HEK293 (cell line): ENCODE results near the gene RNU5B-1.
"Not testable (repeated sequence)": the region's sequence is repeated elsewhere in the genome, so short reads cannot be mapped to it uniquely, and the experiment has no call there.

ENCODE experiments used
- CTCF ChIA-PET: fragments of 350-600 bp; formaldehyde crosslinking; extraction: SDS; loops from one replicate; lab custom pipeline; 2021; ENCODE audit warnings: antibody characterized with exemption; lab: Yijun Ruan, JAX
- POLR2A ChIA-PET: fragments of 300-600 bp; formaldehyde crosslinking; extraction: SDS; loops from one replicate; lab custom pipeline; 2020; ENCODE audit warnings: antibody characterized with exemption, inconsistent platforms; lab: Yijun Ruan, JAX
- H3K27ac ChIP-seq: fragments of 200-500 bp; sonication (Bioruptor generic); 2 replicates; pipeline ENCODE4 v1.5.1; 2014; ENCODE audit warnings: low read depth, low read length, control low read depth, inconsistent platforms; ENCODE audit errors: extremely low read depth
- H3K36me3 ChIP-seq, 2 experiments: fragments of 200-500 bp in 1 of 2; sonication (Bioruptor generic) in 1 of 2; 1 replicate in 1 of 2; 2 replicates in 1 of 2; pipeline ENCODE4 v1.5.1; 2014 to 2017; ENCODE audit warnings: inconsistent platforms in 2 of 2, low read length in 2 of 2; ENCODE audit not compliant: control insufficient read depth in 2 of 2, insufficient read depth in 1 of 2
- H3K4me1 ChIP-seq: fragments of 200-500 bp; sonication (Bioruptor generic); 2 replicates; pipeline ENCODE4 v1.5.1; 2014; ENCODE audit warnings: mild to moderate bottlenecking, low read length, inconsistent platforms; ENCODE audit not compliant: control insufficient read depth, insufficient read depth
- H3K4me3 ChIP-seq: 2 replicates; pipeline ENCODE4 v1.5.1; 2011; ENCODE audit warnings: low read depth, mild to moderate bottlenecking, control low read depth, low read length, moderate library complexity
- H3K9me3 ChIP-seq: fragments of 200-500 bp; sonication (Bioruptor generic); 2 replicates; pipeline ENCODE4 v1.5.1; 2014; ENCODE audit warnings: low read depth, low read length, inconsistent platforms; ENCODE audit not compliant: control insufficient read depth, insufficient read depth
- EGR2 ChIP-seq: fragments of 450-650 bp; formaldehyde crosslinking; IDR thresholded peaks from 2 replicates; pipeline ENCODE4 v1.5.1; 2016; ENCODE audit warnings: low read depth, missing biosample characterization, missing genetic modification characterization
- GLI4 ChIP-seq: fragments of 450-650 bp; formaldehyde crosslinking; IDR thresholded peaks from 2 replicates; pipeline ENCODE4 v1.5.1; 2016; ENCODE audit warnings: missing biosample characterization, missing genetic modification characterization
- OVOL3 ChIP-seq: fragments of 450-650 bp; formaldehyde crosslinking; IDR thresholded peaks from 2 replicates; pipeline ENCODE4 v1.5.1; 2016; ENCODE audit warnings: missing biosample characterization, missing genetic modification characterization
- REPIN1 ChIP-seq: fragments of 450-650 bp; formaldehyde crosslinking; IDR thresholded peaks from 2 replicates; pipeline ENCODE4 v1.5.1; 2017; ENCODE audit warnings: missing biosample characterization, missing genetic modification characterization, low read depth
- SALL2 ChIP-seq: fragments of 450-650 bp; formaldehyde crosslinking; IDR thresholded peaks from 2 replicates; pipeline ENCODE4 v1.5.0; 2017; ENCODE audit warnings: missing biosample characterization, mild to moderate bottlenecking, missing genetic modification characterization, borderline replicate concordance
- SCRT1 ChIP-seq: fragments of 450-650 bp; formaldehyde crosslinking; IDR thresholded peaks from 2 replicates; pipeline ENCODE4 v1.5.1; 2016; ENCODE audit warnings: missing biosample characterization, missing genetic modification characterization, borderline replicate concordance
- SP2 ChIP-seq: fragments of 450-650 bp; formaldehyde crosslinking; IDR thresholded peaks from 2 replicates; pipeline ENCODE4 v1.5.1; 2016; ENCODE audit warnings: missing biosample characterization, missing genetic modification characterization
- ZBTB11 ChIP-seq: fragments of 450-650 bp; formaldehyde crosslinking; conservative IDR thresholded peaks from 2 replicates; pipeline ENCODE4 v1.5.1; 2016; ENCODE audit warnings: low read depth, missing biosample characterization, missing genetic modification characterization
- ZBTB17 ChIP-seq: fragments of 450-650 bp; formaldehyde crosslinking; IDR thresholded peaks from 2 replicates; pipeline ENCODE4 v1.5.1; 2016; ENCODE audit warnings: missing biosample characterization, missing genetic modification characterization
- ZBTB20 ChIP-seq: fragments of 450-650 bp; formaldehyde crosslinking; IDR thresholded peaks from 2 replicates; pipeline ENCODE4 v1.5.1; 2016; ENCODE audit warnings: missing biosample characterization, missing genetic modification characterization
- ZBTB7A ChIP-seq: fragments of 450-650 bp; formaldehyde crosslinking; IDR thresholded peaks from 2 replicates; pipeline ENCODE4 v1.5.1; 2016; ENCODE audit warnings: low read depth, missing biosample characterization, missing genetic modification characterization
- ZNF114 ChIP-seq: fragments of 450-650 bp; formaldehyde crosslinking; IDR thresholded peaks from 2 replicates; pipeline ENCODE4 v1.5.0; 2017; ENCODE audit warnings: missing biosample characterization, missing genetic modification characterization
- ZNF155 ChIP-seq: fragments of 450-650 bp; formaldehyde crosslinking; IDR thresholded peaks from 2 replicates; pipeline ENCODE4 v1.5.1; 2016; ENCODE audit warnings: missing biosample characterization, missing genetic modification characterization
- ZNF157 ChIP-seq: fragments of 450-650 bp; formaldehyde crosslinking; IDR thresholded peaks from 2 replicates; pipeline ENCODE4 v1.5.1; 2016; ENCODE audit warnings: missing biosample characterization, missing genetic modification characterization
- ZNF214 ChIP-seq: fragments of 450-650 bp; formaldehyde crosslinking; IDR thresholded peaks from 2 replicates; pipeline ENCODE4 v1.5.1; 2017; ENCODE audit warnings: missing biosample characterization, mild to moderate bottlenecking, missing genetic modification characterization, borderline replicate concordance
- ZNF221 ChIP-seq: fragments of 450-650 bp; formaldehyde crosslinking; IDR thresholded peaks from 2 replicates; pipeline ENCODE4 v1.5.1; 2017; ENCODE audit warnings: missing biosample characterization, missing genetic modification characterization, borderline replicate concordance
- ZNF248 ChIP-seq: fragments of 450-650 bp; formaldehyde crosslinking; IDR thresholded peaks from 2 replicates; pipeline ENCODE4 v1.5.1; 2017; ENCODE audit warnings: missing biosample characterization, missing genetic modification characterization
- ZNF324 ChIP-seq: fragments of 450-650 bp; formaldehyde crosslinking; IDR thresholded peaks from 2 replicates; pipeline ENCODE4 v1.5.1; 2016; ENCODE audit warnings: missing biosample characterization, missing genetic modification characterization
- ZNF366 ChIP-seq: fragments of 450-650 bp; formaldehyde crosslinking; conservative IDR thresholded peaks from 2 replicates; pipeline ENCODE4 v1.5.1; 2016; ENCODE audit warnings: missing biosample characterization, missing genetic modification characterization
- ZNF394 ChIP-seq: fragments of 450-650 bp; formaldehyde crosslinking; IDR thresholded peaks from 2 replicates; pipeline ENCODE4 v1.5.1; 2016; ENCODE audit warnings: missing biosample characterization, missing genetic modification characterization, mild to moderate bottlenecking, moderate library complexity, borderline replicate concordance
- ZNF488 ChIP-seq: fragments of 450-650 bp; formaldehyde crosslinking; IDR thresholded peaks from 2 replicates; pipeline ENCODE4 v1.5.1; 2016; ENCODE audit warnings: missing biosample characterization, missing genetic modification characterization
- ZNF660 ChIP-seq: fragments of 450-650 bp; IDR thresholded peaks from 2 replicates; pipeline ENCODE4 v1.5.1; 2018; ENCODE audit warnings: missing biosample characterization, mild to moderate bottlenecking, missing genetic modification characterization
- ZNF664 ChIP-seq: fragments of 450-650 bp; formaldehyde crosslinking; IDR thresholded peaks from 2 replicates; pipeline ENCODE4 v1.5.1; 2016; ENCODE audit warnings: missing biosample characterization, missing genetic modification characterization
- ZNF707 ChIP-seq: fragments of 450-650 bp; formaldehyde crosslinking; IDR thresholded peaks from 2 replicates; pipeline ENCODE4 v1.5.1; 2016; ENCODE audit warnings: missing biosample characterization, missing genetic modification characterization
- ZSCAN16 ChIP-seq: fragments of 450-650 bp; formaldehyde crosslinking; IDR thresholded peaks from 2 replicates; pipeline ENCODE4 v1.5.1; 2016; ENCODE audit warnings: missing biosample characterization, missing genetic modification characterization
- ZSCAN30 ChIP-seq: fragments of 450-650 bp; IDR thresholded peaks from 2 replicates; pipeline ENCODE4 v1.5.1; 2018; ENCODE audit warnings: missing biosample characterization, mild to moderate bottlenecking, missing genetic modification characterization, moderate library complexity
- ZXDB ChIP-seq: fragments of 450-650 bp; formaldehyde crosslinking; IDR thresholded peaks from 2 replicates; pipeline ENCODE4 v1.5.1; 2016; ENCODE audit warnings: missing biosample characterization, missing genetic modification characterization
- TF ChIP-seq, protein P1 (sequence below): fragments of 450-650 bp; formaldehyde crosslinking; IDR thresholded peaks from 2 replicates; pipeline ENCODE4 v1.5.1; 2016; ENCODE audit warnings: missing biosample characterization, missing genetic modification characterization

Gene RNU5B-1

GRCh38 chr15:65346856-65347598 is 42.5 kb downstream of the RNU5B-1 start:
- POLR2A ChIA-PET: no interaction called here

GRCh38 chr15:65347756-65348155 is 43.3 kb downstream of the RNU5B-1 start:
- H3K4me1 ChIP-seq, POLR2A ChIA-PET, H3K36me3 ChIP-seq, H3K4me3 ChIP-seq, H3K9me3 ChIP-seq, CTCF ChIA-PET, H3K27ac ChIP-seq: not testable (repeated sequence)

More at GRCh38 chr15:65346856-65347598, 42.5 kb downstream of the RNU5B-1 start:
- TF ChIP-seq ZNF366 (tag by site-specific recombination) (no peak), REPIN1 (tag by site-specific recombination) (no peak), ZSCAN16 (tag by site-specific recombination) (no peak), ZBTB11 (tag by site-specific recombination) (no peak), SALL2 (tag by site-specific recombination) (no peak), ZNF214 (tag by site-specific recombination) (no peak), ZNF248 (no peak), SCRT1 (tag by site-specific recombination) (no peak), ZNF157 (tag by site-specific recombination) (no peak), ZNF488 (tag by site-specific recombination) (no peak)
- TF ChIP-seq, protein P1, sequence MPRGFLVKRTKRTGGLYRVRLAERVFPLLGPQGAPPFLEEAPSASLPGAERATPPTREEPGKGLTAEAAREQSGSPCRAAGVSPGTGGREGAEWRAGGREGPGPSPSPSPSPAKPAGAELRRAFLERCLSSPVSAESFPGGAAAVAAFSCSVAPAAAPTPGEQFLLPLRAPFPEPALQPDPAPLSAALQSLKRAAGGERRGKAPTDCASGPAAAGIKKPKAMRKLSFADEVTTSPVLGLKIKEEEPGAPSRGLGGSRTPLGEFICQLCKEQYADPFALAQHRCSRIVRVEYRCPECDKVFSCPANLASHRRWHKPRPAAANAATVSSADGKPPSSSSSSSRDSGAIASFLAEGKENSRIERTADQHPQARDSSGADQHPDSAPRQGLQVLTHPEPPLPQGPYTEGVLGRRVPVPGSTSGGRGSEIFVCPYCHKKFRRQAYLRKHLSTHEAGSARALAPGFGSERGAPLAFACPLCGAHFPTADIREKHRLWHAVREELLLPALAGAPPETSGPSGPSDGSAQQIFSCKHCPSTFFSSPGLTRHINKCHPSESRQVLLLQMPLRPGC: no peak
- H3K4me1 ChIP-seq: no peaks in the 10 kb centered on the region
- H3K4me3 ChIP-seq: no peak overlapping the region
- H3K9me3 ChIP-seq: no peaks in the 10 kb centered on the region
- H3K27ac ChIP-seq: no peak overlapping the region
- H3K36me3 ChIP-seq: no peaks in the 10 kb centered on the region
- CTCF ChIA-PET: interaction anchor here (0.8 to 1.5 kb wide), 2 partner anchors 12 to 37 kb away, joined by 3 to 6 read pairs; no protein-coding TSS in a partner anchor

DNA sequence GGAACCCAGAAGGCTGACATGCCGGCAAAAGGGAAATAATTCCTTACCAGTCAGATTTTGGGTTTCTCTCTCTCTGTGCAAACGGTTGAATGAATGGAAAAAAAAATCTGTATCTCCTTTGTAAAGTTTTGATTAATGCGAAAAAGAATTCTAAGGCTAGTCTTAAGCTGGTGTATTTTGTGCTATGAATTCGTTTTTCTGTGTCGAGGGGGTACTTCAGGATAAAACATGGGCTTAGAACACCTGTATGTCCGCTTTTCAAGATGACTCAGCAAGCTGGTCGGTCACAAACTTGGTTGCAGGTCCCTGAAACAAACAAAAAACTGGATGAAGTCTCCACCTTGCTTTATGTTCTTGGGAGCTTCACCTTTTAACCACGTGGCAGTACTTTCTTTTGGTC is 44.9 kb downstream of the RNU5B-1 start:
- H3K36me3 ChIP-seq: no peaks in the 10 kb centered on the region
- no peak overlapping the region for H3K27ac ChIP-seq
- no peak overlapping the region for H3K4me3 ChIP-seq
- POLR2A ChIA-PET: no interaction called here
- CTCF ChIA-PET: interaction anchor here (0.8 to 2.2 kb wide), 4 partner anchors 14 to 36 kb away, joined by 3 to 9 read pairs (median 4); no protein-coding TSS in a partner anchor
- H3K4me1 ChIP-seq: no peaks in the 10 kb centered on the region
- no peaks in the 10 kb centered on the region for H3K9me3 ChIP-seq
- TF ChIP-seq ZNF394 (tag by site-specific recombination) (no peak), ZNF114 (tag by site-specific recombination) (no peak), ZNF155 (tag by site-specific recombination) (no peak), ZSCAN30 (tag by site-specific recombination) (no peak), ZBTB20 (tag by site-specific recombination) (no peak), ZNF324 (tag by site-specific recombination) (no peak), ZNF664 (tag by site-specific recombination) (no peak), ZBTB17 (tag by site-specific recombination) (no peak), OVOL3 (no peak), ZBTB7A (tag by site-specific recombination) (no peak), ZNF221 (no peak), SP2 (no peak), ZXDB (no peak), GLI4 (tag by site-specific recombination) (no peak), EGR2 (tag by site-specific recombination) (no peak), ZNF660 (tag by site-specific recombination) (no peak), ZNF707 (tag by site-specific recombination) (no peak)
